GM21786 (cell line): ENCODE data around the gene PGAM4.
"Not testable (repeated sequence)": the region's sequence is repeated elsewhere in the genome, so short reads cannot be mapped to it uniquely, and the experiment has no call there.

Source experiments
- ATAC-seq: cut with Tn5 transposase; IDR thresholded peaks from one replicate; pipeline ENCODE4 v1.9.1; 2021; ENCODE audit not compliant: unreplicated experiment

The PGAM4 gene

GRCh38 chrX:77969538-77969937, at the start of gene PGAM4:
TSS of gene PGAM4 (minus strand) at chrX:77969638. CDS start at chrX:77969638, 0 bp downstream.
- ATAC-seq: no peak

GRCh38 chrX:78011846-78012245, 42.4 kb upstream of the PGAM4 start:
- no peak for ATAC-seq

GRCh38 chrX:77979870-77980269, 10.4 kb upstream of the PGAM4 start:
- no peak for ATAC-seq

GRCh38 chrX:77977518-77977917, 8.1 kb upstream of the PGAM4 start:
- ATAC-seq: no peak

- no peak for ATAC-seq
Observed at GRCh38 chrX:77977095-77977494, 7.7 kb upstream of the PGAM4 start.

- ATAC-seq: no peak
Observed at GRCh38 chrX:77975755-77976154, 6.3 kb upstream of the PGAM4 start.

GRCh38 chrX:77967631-77968030, 1.8 kb downstream of the PGAM4 start:
- no peak for ATAC-seq

- no peak for ATAC-seq
Observed at GRCh38 chrX:77966361-77966760, 3.1 kb downstream of the PGAM4 start.

GRCh38 chrX:77962068-77962902, 7.2 kb downstream of the PGAM4 start:
- no peak for ATAC-seq

- ATAC-seq: no peak
Observed at GRCh38 chrX:77961063-77961462, 8.4 kb downstream of the PGAM4 start.

- no peak for ATAC-seq
Observed at GRCh38 chrX:77960567-77960966, 8.9 kb downstream of the PGAM4 start.

GRCh38 chrX:77953708-77954107, 15.7 kb downstream of the PGAM4 start:
- no peak for ATAC-seq

GRCh38 chrX:77953302-77953701, 16.1 kb downstream of the PGAM4 start:
- no peak for ATAC-seq

- no peak for ATAC-seq
Observed at GRCh38 chrX:77952173-77952572, 17.3 kb downstream of the PGAM4 start.

GRCh38 chrX:77949840-77950239, 19.6 kb downstream of the PGAM4 start:
- no peak for ATAC-seq

- ATAC-seq: no peak
Observed at GRCh38 chrX:77946571-77946970, 22.9 kb downstream of the PGAM4 start.

- no peak for ATAC-seq
Observed at GRCh38 chrX:77945910-77946545, 23.4 kb downstream of the PGAM4 start.

- not testable (repeated sequence) for ATAC-seq
Observed at GRCh38 chrX:77945031-77945430, 24.4 kb downstream of the PGAM4 start.

- no peak for ATAC-seq
Observed at GRCh38 chrX:77938083-77938680, 31.3 kb downstream of the PGAM4 start.

GRCh38 chrX:77937291-77937690, 32.1 kb downstream of the PGAM4 start:
- ATAC-seq: no peak

- no peak for ATAC-seq
Observed at GRCh38 chrX:77936299-77936698, 33.1 kb downstream of the PGAM4 start.

- ATAC-seq: no peak
Observed at GRCh38 chrX:77935886-77936285, 33.6 kb downstream of the PGAM4 start.
